Liver (tissue), 9 donors: ENCODE results near the gene ZNF626. TPM values are rescaled to one million over a fixed set of nuclear protein-coding genes. Genes with fewer than 3 reads are reported as not detected.
A peak's percentile ranks its signal among the peaks of the same experiment; 100 is the strongest.
"Not testable (repeated sequence)": the region's sequence is repeated elsewhere in the genome, so short reads cannot be mapped to it uniquely, and the experiment has no call there.

Experiments used
- DNase-seq: peaks from one replicate; pipeline ENCODE4 v3.0.0-alpha.2; 2017; ENCODE audit warnings: low spot score
- H3K27ac ChIP-seq, 2 donors: one replicate each; pipeline ENCODE4 v1.7.0; 2013; ENCODE audit warnings: inconsistent platforms in 2 of 2, low read length in 2 of 2, control low read depth in 1 of 2, low read depth in 1 of 2, mild to moderate bottlenecking in 1 of 2
- H3K27me3 ChIP-seq, 4 donors: one replicate each; pipeline versions ENCODE4 v1.6.1 to v1.7.0; 2013; ENCODE audit warnings: low read length in 3 of 4, inconsistent platforms in 1 of 4, mild to moderate bottlenecking in 1 of 4, moderate library complexity in 1 of 4; ENCODE audit not compliant: control insufficient read depth in 4 of 4, insufficient read depth in 4 of 4
- H3K36me3 ChIP-seq, 4 donors: one replicate each; pipeline versions ENCODE4 v1.6.1 to v1.7.0; 2013; ENCODE audit warnings: low read length in 3 of 4, mild to moderate bottlenecking in 3 of 4, low read depth in 1 of 4, moderate library complexity in 1 of 4; ENCODE audit not compliant: control insufficient read depth in 4 of 4, insufficient read depth in 3 of 4
- H3K4me1 ChIP-seq, 4 donors: one replicate each; pipeline versions ENCODE4 v1.6.1 to v1.7.0; 2013; ENCODE audit warnings: low read length in 3 of 4, mild to moderate bottlenecking in 3 of 4, moderate library complexity in 1 of 4; ENCODE audit not compliant: control insufficient read depth in 4 of 4, insufficient read depth in 4 of 4
- H3K4me3 ChIP-seq, 3 donors: one replicate each; pipeline versions ENCODE4 v1.6.1 to v1.7.0; 2013; ENCODE audit warnings: low read length in 3 of 3, control low read depth in 1 of 3, low read depth in 1 of 3, mild to moderate bottlenecking in 1 of 3
- H3K9ac ChIP-seq, 2 donors: one replicate each; pipeline ENCODE4 v1.7.0; 2013; ENCODE audit warnings: low read length in 2 of 2, mild to moderate bottlenecking in 2 of 2, moderate library complexity in 2 of 2, control low read depth in 1 of 2, low read depth in 1 of 2
- H3K9me3 ChIP-seq, 4 donors: one replicate each; pipeline versions ENCODE4 v1.6.1 to v1.7.0; 2013; ENCODE audit warnings: low read length in 3 of 4; ENCODE audit not compliant: control insufficient read depth in 4 of 4
- ATF3 ChIP-seq: IDR thresholded peaks from 2 replicates; pipeline ENCODE4 v1.6.1; 2016; ENCODE audit warnings: antibody characterized with exemption
- CTCF ChIP-seq: fragments of 150-350 bp; IDR thresholded peaks from 2 replicates; pipeline ENCODE4 v1.5.1; 2017; ENCODE audit warnings: improper control_type of control experiment, low read depth, low read length; ENCODE audit not compliant: missing input control
- EGR1 ChIP-seq, 2 donors: IDR thresholded peaks; 2 replicates each; pipeline ENCODE4 v1.6.1; 2016 to 2018; ENCODE audit warnings: antibody characterized with exemption in 2 of 2, low read depth in 2 of 2
- FOXA1 ChIP-seq: IDR thresholded peaks from 2 replicates; pipeline ENCODE4 v1.6.1; 2016; ENCODE audit warnings: antibody characterized with exemption
- FOXA2 ChIP-seq: IDR thresholded peaks from 2 replicates; pipeline ENCODE4 v1.6.1; 2016; ENCODE audit warnings: antibody characterized with exemption
- GABPA ChIP-seq, 2 donors: IDR thresholded peaks in 1 of 2; conservative IDR thresholded peaks in 1 of 2; 2 replicates each; pipeline ENCODE4 v1.6.1; 2016; ENCODE audit warnings: antibody characterized with exemption in 2 of 2, mild to moderate bottlenecking in 1 of 2, moderate library complexity in 1 of 2
- HNF4A ChIP-seq, 2 donors: conservative IDR thresholded peaks; 2 replicates each; pipeline ENCODE4 v1.6.1; 2016; ENCODE audit warnings: antibody characterized with exemption in 2 of 2, mild to moderate bottlenecking in 2 of 2
- HNF4G ChIP-seq: IDR thresholded peaks from 2 replicates; pipeline ENCODE4 v1.6.1; 2016; ENCODE audit warnings: antibody characterized with exemption
- MAX ChIP-seq: IDR thresholded peaks from 2 replicates; pipeline ENCODE4 v1.6.1; 2016; ENCODE audit warnings: antibody characterized with exemption
- RAD21 ChIP-seq, 2 donors: IDR thresholded peaks; 2 replicates each; pipeline ENCODE4 v1.6.1; 2016; ENCODE audit warnings: antibody characterized with exemption in 2 of 2, mild to moderate bottlenecking in 2 of 2
- REST ChIP-seq: IDR thresholded peaks from 2 replicates; pipeline ENCODE4 v1.6.1; 2016; ENCODE audit warnings: antibody characterized with exemption, mild to moderate bottlenecking
- RXRA ChIP-seq, 2 donors: IDR thresholded peaks; 2 replicates each; pipeline ENCODE4 v1.6.1; 2017 to 2018; ENCODE audit warnings: antibody characterized with exemption in 2 of 2, mild to moderate bottlenecking in 1 of 2
- SP1 ChIP-seq: IDR thresholded peaks from 2 replicates; pipeline ENCODE4 v1.6.1; 2018; ENCODE audit warnings: antibody characterized with exemption, mild to moderate bottlenecking
- WGBS: extraction: QIAGEN DNeasy Blood & Tissue Kit; methylation state at CpG from one replicate; pipeline ENCODE4 v1.1.7; 2013; 5-methylcytosine and 5-hydroxymethylcytosine counted together
- polyA plus RNA-seq, 2 donors: library from polyadenylated mRNA; stranded (reverse) in 1 of 2; unstranded in 1 of 2; fragments of 200-250 nt in 1 of 2; fragments of >200 nt in 1 of 2; fragmentation: Nextera tagmentation in 1 of 2; extraction: Ambion mirVana in 1 of 2; gene quantifications; one replicate each; pipeline versions ENCODE4 v1.2.1 to v1.2.3, GENCODE V29; 2013 to 2015
- total RNA-seq, 2 donors: library from RNA; depleted of rRNA; stranded (reverse); fragments of >200 nt; gene quantifications; one replicate each; pipeline ENCODE4 v1.2.3, GENCODE V29; 2014
- donor health status: healthy.
- donor health status: healthy.
- donor health status: healthy.
- donor health status: healthy.
- donor health status: healthy.

ZNF626 gene
- total and polyA plus RNA-seq, 4 donors: 1.6 to 4.2 (median 2.9) TPM

- Histone ChIP-seq H3K4me3 (peak overlapping the region in 1 of 3 donors; percentile 20), H3K9ac (no peak overlapping the region), H3K4me1 (no peaks in the 10 kb centered on the region), H3K27me3 (no peaks in the 10 kb centered on the region), H3K36me3 (peaks cover 9 to 44% (median 29%) of the 10 kb centered on the region in 4 donors), H3K9me3 (peaks cover 15 to 54% (median 26%) of the 10 kb centered on the region in 4 donors), H3K27ac (no peak overlapping the region)
- TF ChIP-seq HNF4G (no peak), CTCF (no peak), FOXA1 (no peak), EGR1 (IDR thresholded peaks at IDR 0.05; ENCODE audit: low read depth in 2 of 2) (no peak), FOXA2 (no peak), ATF3 (no peak)
- 94% methylated on average over 2 of the region's 2 CpGs for WGBS
- DNase-seq: no peak
Observed at GRCh38 chr19:20640545-20640944, 20.8 kb downstream of the ZNF626 start.

GRCh38 chr19:20640023-20640422 is 21.3 kb downstream of the ZNF626 start:
- TF ChIP-seq REST (no peak), EGR1 (IDR thresholded peaks at IDR 0.05; ENCODE audit: low read depth in 2 of 2) (no peak), RXRA (IDR thresholded peaks at IDR 0.05) (no peak), ATF3 (no peak), MAX (no peak), RAD21 (IDR thresholded peaks at IDR 0.05) (no peak), FOXA2 (no peak), GABPA (IDR thresholded peaks at IDR 0.05 in 1 of 2, conservative IDR thresholded peaks at IDR 0.05 in 1 of 2) (no peak), SP1 (no peak), HNF4A (conservative IDR thresholded peaks at IDR 0.05) (no peak), FOXA1 (no peak)
- Histone ChIP-seq H3K9ac (no peak overlapping the region), H3K27ac (no peak overlapping the region), H3K36me3 (peaks cover 9 to 43% (median 33%) of the 10 kb centered on the region in 4 donors), H3K4me1 (no peaks in the 10 kb centered on the region), H3K27me3 (no peaks in the 10 kb centered on the region), H3K9me3 (peaks cover 15 to 56% (median 25%) of the 10 kb centered on the region in 4 donors), H3K4me3 (no peak overlapping the region)
- no peak for DNase-seq
- WGBS: 96% methylated on average over 2 of the region's 2 CpGs

GRCh38 chr19:20624560-20624959 is 36.8 kb downstream of the ZNF626 start:
- peak overlapping the region in 2 of 3 donors; percentile 30 to 41 for H3K4me3 ChIP-seq
- not testable (repeated sequence) for H3K9ac ChIP-seq, H3K27ac ChIP-seq, H3K36me3 ChIP-seq, H3K27me3 ChIP-seq, DNase-seq, H3K4me1 ChIP-seq
- peaks cover 15 to 55% (median 20%) of the 10 kb centered on the region in 4 donors for H3K9me3 ChIP-seq
- 97% methylated on average over 2 of the region's 2 CpGs for WGBS
